ELR (cell line): ENCODE results near the gene CAMK2N1.

ENCODE experiments used
- DNase-seq: peaks from one replicate; pipeline ENCODE4 v3.0.0-alpha.2; 2015; ENCODE audit warnings: low read depth

CAMK2N1 gene

DNA sequence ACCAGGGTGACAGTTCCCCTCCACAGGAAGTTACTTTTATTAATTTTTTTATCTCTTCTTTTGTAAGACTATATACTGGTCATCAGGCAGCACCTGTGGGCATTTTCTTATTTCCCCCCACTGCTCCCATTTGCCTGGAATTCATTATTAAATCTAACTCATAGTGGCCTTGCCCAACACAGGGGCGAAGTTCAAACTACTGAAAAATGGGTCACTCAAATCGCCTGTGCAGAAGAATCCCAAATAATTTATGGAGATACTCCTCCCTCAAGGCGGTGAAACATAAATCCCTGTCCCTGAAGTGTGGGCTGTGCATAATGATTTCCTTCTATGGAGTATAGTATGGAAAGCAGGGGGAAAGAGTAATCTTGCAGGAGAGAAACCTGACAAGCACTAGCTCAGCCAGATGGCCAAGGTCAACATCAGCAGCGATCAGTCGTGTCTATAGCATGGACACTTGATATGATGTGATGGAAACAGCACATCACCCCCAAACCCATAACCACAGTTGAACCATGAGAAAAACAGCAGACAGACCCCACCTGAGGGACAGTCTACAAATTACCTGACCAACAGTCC, 7.9 kb downstream of the CAMK2N1 start:
- DNase-seq = no peak

DNA sequence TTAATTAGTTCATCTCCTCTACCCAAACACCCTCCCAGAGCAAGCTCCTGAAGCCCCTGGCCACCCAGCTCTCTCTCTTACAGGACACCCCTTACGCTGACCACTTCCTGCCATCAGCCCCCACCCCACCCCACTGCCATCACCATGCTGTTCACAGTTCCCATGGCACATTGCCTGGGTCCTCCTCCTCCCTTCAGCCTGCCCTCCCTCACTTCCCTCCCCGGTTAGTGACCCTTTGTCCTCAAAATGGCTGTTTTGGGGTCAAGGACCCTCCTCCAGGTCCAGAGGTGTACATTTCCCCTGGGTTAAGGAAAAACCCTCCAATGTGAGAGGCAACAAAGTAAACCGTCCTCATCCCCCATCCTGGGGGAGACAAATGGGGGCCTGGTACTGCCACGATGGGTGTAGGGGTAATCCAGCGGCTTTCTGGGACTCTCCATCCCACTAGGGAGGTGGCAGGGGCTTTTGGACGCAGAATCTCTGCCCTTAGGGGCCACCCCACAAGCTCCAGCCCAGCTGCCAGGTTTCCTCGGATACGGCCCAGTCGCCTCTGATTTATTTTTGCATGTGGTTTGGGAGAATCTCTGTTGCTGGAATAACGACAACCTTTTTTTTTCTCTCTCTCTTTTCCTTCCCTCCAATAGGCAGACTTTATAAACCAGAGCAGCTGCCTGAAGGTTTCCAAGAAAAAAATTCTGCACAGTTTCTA, 8.5 kb downstream of the CAMK2N1 start:
- no peak for DNase-seq

DNA sequence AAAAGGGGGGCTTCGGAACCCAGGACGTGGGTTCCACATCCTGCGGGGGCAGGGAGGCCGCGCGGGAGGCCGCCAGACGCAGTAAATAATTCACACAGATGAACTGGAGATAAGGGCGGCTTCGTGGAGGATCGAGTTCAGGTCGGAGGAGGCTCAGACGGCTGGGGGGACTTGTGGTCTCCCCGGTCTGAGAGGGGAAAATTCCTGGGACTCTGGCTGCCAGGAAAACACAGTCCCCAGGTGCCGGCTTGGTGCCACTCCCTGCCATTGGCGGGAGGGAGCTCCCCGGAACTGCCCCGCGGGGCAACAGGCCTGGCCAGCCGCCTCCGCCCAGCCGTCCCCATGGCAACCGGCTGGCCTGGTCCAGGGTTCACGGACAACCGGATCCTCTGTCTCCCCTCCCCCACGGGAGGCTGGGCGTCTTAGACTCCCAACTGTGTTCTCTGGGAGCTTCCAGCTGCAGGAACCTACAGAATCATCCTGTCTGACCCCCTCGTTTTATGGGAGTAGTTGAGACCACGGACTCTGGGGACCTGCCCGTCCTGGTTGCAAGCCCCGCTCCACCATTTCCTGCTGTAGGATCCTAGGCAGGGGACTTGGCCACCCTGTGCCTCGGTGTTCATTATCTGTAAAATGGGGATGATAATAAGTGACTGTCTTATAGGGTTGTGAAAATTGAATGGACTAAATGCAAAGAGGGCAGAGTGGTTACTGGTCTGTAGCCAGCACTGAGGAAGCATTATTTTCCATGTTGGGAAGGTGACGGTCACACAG, 9.6 kb downstream of the CAMK2N1 start:
- DNase-seq = peak; percentile 38

DNA sequence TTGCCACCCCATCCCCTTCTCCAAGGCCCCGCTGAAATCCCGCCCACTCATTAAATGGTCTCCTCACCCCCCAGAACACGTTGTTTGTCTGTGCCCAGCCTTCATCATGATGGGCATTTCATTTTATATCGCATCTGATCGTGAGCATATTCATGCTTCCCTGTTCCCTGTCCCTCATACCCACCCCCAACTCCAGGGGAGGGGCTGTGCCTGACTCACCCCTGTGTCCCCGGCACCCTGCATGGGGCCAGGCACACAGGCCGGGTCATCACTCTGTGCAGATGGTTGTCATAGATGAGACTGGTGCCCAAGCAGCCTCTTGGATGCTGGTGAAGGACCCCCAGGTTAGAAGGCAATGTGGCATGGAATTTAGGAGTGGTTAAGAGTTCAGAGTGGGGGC, 11.0 kb downstream of the CAMK2N1 start:
- no peak for DNase-seq

DNA sequence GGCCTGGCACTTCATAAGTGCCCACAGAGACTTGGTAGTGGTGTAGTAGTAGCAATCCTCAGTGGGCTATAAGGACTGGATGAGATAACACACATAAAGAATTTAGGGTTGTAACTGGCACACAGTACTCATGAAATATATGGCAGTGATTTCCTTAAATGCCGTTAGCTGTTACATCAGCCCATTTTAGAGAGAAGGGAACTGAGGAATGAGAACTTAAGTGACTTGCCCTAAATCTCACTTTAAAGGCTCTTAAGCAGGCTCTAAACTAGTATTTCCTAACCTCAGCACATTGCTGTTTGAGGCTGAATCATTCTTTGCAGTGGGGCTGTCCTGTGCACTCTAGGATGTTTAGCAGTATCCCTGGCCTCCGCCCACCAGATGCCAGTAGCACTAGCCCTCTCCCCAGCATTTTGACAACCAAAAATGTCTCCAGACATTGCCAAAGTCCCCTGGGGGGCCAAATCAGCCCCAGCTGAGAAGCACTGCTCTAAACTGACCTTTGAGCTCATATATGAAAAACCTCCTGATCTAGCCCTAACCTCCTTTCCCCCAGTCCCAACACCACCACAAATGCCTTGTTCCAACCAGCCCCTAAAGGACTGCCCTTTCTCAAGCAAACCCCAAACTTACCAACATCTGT, 11.6 kb downstream of the CAMK2N1 start:
- no peak for DNase-seq

DNA sequence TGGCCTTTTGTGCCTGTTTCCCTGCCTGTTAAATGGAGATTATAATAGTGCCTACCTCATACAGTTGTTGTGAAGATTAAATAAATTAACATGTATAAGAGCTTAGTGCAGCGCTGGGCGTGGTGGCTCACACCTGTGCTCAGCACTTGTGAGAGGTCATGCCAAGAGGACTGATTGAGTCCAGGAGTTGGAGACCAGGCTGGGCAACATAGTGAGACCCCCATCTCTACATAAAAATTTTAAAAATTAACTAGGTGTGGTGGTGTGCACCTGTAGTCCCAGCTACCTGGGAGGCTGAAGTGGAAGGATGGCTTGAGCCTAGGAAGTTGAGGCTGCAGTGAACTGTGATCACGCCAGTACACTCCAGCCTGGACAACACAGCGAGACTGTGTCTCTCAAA, 12.1 kb downstream of the CAMK2N1 start:
- no peak for DNase-seq

DNA sequence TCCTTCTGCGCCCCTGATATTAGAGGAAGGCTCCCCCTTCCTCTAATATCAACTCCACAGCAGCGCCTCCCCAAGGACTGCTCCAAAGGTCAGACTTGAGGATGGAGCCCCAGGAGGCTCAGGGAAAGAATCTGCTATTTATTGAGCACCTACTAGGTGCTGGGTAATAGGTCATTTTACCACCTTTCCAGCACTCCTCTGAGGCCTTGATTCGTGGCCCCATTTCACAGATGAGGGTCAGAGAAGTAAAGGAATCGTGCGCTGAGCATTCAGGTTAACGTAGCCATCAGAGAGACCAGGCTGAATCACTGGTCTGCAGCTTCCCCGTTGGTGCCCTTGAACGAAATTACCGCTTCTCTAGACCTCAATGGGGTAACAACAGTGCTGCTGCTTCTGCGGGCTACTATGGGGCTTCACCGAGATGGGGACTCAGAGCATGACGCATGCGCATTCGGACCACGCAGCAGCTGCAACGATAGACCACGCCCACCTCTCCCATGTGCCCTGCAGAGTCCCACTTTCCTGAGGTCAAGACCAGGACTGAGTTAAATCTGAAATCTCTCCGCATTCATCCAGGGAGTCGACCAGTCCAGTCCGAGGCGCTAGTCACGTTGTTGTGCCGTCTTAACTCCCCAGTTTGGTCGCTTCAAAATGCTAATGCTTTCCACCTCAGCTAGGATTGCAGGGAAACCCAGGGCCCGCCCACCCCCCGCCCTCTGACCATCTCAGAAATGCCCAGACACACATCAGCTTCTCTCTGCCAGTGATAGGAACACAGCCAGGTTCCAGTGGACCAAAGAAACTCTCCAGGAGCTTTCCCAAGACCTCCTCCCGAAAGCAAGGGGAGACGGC, 12.9 kb downstream of the CAMK2N1 start:
- DNase-seq = peak; percentile 62

DNA sequence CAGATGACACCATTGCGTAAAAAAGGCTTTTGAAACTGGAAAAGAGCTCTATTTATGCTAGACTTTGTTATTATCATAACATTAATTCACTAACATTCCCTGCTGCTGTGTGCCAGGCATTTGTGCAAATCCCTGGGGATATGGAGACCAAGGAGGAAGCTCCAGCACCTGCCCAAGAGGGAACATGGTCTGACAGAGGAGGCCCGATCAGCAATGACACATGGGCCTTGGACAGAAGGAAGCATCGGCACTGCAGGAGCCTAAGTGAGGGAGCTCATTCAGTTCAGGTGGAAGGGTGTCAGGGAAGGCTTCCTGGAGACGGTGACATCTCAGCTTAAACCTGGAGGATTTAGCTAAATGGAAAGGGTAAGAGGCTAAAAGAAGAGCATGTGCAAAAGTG, 13.9 kb downstream of the CAMK2N1 start:
- DNase-seq = no peak

DNA sequence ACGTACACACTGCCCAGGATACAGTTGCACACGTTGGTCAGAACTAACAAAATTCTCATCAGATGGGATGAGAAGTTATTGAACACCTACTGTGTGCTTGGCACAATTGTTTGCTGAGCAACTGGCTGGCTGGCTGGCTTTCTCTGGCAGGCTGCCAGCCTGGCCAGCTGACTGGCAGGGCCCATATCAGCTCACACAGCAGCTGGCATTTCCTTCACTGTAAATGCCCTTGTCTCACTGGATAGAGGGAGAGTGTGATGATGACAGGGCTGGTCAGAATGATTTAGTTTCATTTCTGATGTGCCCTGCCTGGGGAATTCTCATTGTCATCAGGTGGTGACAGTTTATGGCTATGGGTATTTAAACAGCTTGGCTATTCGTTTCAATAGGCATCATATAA, 15.8 kb downstream of the CAMK2N1 start:
- no peak for DNase-seq

DNA sequence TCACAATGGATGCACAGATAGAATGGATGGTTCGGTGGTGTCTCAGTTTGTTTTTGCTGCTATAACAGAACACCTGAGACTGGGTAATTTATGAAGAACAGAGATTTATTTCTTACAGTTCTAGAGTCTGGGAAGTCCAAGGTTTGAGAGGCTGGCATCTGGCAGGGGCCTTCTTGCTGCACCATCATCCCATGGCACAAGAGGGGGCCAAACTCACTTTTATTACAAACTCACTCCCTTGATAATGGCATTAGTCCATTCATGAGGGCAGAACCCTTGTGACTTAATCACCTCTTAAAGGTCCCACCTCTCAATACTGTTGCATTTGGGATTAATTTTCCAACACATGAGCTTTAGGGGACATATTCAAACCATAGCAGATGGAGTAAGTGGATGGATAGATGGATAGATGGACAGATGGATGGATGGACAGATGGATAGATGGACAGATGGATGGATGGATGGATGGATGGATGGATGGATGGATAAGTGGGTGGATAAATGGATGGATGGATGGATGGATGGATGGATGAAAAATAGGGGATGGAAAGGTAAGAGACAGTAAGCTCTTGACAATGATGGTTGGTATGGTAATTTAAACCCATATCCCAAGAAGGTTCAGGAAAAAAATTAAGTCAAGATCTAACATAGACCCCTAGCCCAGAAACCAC, 16.5 kb downstream of the CAMK2N1 start:
- no peak for DNase-seq

DNA sequence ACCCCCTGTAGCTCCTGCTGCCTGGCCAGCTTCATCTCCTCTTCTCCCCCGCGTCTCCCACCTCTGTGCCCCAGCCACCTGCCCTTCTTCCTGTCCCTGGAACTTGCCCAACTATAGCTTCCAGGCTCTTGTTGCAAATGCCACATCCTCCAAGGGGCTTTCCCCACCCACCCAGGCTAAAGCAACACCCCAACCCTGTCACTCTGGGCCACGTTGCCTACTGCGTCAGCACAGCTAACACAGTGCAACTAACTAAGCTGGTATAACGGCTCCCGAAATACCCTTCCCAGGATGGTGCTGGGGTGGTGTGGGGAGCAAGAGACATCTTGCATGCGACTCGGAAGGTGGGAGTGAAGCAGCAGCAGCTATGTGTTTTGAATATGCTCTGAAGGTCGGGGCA, 19.7 kb downstream of the CAMK2N1 start:
- no peak for DNase-seq

DNA sequence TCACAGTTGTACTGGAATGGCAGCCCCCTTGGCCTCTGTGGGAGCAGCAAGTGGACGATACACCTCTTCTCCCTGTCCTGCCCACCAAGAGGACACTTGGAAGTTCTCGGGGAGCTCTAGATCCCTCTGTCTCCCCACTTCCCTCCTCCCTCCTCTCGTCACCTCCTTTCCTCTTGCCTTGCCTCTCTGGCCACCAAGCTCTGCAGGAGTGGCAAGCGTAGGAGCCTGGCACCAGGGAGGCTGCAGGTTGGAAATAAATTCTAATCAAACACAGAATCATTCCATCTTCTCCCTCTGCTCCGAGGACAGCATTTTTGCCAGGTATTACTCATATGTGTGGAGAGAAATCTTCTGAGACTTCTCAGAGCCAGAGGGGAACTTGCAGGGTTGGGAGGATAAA, 20.8 kb downstream of the CAMK2N1 start:
- no peak for DNase-seq

DNA sequence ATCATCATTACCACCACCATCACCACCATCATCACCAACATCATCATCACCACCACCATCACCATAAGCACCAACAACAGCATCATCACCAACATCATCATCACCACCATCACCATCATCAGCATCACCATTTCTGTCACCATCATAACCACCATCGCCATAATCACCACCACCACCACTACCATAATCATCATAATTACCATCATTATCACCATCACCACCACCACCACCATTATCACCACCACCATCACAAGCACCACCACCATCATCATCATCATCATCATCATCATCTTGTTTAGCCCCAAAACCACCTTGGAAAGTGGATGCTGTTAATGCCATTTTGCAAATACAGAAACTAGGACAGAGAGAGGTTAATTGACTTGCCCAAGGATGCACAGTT, 22.5 kb downstream of the CAMK2N1 start:
- no peak for DNase-seq

DNA sequence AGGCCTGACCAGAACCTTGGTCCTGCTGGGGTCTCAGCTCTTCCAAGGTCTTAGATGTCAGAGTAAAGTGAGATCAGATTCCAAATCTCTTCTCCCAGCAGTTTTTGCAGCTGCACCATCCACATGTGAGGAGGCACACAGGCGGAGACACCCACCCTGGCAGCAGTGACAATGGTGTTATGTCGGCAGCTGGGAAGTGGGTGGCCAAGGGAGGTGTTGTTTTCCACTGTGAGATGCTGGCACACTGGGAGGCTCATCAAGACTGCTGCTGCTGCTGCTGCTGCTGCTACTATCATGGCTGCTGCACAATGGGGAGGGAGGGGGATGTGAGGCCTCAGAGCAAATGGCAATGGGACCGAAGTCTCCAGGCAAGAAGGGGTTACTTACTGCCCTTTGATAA, 23.6 kb downstream of the CAMK2N1 start:
- no peak for DNase-seq

DNA sequence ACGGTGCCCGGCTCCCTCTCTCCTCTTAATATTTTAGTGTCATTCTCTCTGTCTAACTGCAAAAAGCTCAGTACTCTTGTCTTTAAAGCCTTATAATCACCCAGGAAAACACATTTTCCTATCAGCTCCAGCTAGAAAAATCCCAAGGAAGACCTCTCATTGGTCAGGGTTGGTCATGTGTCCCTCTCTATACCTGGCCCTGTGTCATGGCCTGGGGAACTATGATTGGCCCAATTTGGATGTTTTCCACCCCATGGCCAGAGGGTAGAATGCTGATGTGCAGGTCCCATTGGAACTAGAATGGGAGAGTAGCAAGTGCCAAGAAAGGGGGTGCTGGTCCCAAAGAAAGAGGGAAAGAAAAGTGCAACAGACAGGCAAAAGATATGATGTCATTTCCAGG, 27.3 kb downstream of the CAMK2N1 start:
- DNase-seq = no peak

DNA sequence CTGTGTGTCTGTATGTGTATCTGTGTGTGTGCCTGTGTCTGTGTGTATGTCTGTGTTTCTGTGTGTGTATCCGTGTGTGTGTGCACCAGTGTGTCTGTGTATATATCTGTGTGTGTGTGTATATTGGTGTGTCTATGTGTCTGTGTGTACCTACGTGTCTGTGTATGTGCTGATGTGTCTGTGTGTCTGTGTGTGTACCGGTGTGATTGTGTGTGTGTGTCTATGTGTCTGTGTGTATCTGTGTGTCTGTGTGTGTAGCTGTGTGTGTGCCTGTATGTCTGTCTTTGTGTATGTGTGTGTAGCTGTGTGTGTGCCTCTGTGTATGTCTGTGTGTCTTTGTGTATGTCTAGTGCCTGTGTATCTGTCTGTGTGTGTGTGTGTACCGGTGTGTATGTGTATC, 32.0 kb downstream of the CAMK2N1 start:
- no peak for DNase-seq

DNA sequence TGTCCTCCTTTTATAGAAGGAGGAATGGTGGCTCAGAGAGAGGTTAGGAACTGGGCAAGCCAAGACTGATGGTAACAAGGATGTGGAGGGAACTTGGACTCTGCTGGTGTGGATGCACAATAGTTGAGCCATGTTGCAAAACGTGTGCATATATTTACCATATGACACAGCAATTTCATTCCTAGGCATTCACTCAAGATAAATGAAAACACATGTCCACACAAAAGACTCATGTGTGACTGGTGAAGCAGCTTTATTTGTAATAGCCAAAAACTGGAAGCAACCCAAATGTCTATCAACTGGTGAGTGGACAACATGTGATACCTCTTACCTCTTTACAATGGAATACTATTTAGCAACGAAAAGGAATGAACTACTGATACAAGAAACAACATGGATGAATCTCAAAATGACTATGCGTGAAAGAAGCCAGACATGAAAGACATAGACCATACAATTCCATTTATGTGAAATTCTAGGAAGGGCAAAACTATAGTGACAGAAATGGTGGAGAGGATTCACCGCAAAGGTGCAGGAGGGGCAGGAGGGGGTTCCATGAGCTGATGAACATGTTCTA, 36.2 kb downstream of the CAMK2N1 start:
- no peak for DNase-seq

DNA sequence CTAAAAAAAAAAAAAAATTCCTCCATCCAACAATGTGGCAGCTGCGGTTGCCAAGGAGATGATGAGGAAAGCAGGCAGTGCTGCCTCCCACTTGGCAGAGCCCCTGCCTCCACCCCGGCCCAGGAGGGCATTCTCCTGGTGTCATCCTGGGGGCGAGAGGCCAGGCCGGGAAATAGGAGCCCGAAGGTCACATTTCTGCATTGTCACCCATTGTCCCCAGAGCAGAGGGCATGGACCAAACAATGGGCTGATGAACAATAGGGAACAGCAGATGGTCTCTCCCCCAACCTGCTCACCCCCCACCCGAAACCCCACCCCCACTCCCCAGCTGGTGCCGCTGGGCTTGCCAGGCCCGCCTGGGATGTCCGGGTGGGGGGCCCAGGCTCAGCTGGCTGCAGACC, 37.3 kb downstream of the CAMK2N1 start:
- no peak for DNase-seq

DNA sequence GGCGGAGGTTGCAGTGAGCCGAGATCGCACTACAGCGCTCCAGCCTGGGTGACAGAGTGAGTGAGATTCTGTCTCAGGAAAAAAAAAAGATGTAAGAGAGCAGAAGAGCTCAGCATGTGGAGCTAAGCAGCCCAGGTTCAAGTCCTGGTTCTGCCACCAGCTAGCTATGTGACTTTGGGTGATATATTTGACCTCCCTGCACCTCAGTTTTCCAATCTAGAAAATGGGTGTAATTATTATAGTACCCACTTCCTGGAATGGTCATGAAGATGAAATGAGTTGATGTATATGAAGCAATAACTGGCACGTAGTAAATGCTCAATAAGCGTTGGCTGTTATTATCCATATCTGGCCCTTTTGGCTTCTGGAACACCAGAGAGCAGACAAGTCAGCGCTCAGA, 38.2 kb downstream of the CAMK2N1 start:
- no peak for DNase-seq

DNA sequence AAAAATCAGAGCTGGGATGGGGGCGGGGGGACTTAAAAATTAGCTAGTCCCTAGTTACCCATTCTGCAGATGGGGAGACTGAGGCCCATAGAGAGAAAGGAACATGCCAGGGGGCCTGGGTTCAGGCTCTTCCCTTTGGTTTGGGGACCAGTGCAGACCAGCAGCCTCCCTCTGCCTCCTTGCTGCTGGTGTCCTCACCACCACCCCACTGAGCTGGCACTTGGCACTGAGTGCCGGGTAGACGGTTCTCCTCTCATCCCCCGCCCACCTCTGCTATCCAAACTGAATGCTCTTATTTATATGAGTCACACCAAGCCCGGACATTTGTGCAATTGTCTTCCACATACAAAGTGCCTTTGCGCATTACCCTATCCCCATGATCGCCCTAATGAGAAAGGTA, 39.2 kb downstream of the CAMK2N1 start:
- DNase-seq = peak; percentile 48

DNA sequence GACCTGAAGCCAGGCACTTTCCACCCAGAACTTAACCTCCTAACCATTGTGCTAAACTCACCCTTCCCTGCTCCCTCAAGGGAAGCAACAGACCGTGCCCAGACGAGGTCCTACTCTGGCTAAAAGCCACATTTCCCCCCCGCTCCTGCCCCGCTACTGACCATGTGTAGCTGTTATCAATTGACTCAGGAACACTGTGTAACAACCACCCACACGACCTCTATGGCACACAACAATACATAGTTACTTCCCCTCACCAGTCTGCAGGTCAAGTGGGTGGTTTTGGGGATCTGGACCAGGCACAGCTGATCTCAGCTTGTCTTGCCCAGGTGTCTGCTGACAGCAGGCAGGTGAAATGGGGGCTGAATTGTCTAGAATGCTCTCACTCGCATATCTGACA, 40.1 kb downstream of the CAMK2N1 start:
- no peak for DNase-seq
